Measurements from ENCODE around the gene C2orf74.

DNA sequence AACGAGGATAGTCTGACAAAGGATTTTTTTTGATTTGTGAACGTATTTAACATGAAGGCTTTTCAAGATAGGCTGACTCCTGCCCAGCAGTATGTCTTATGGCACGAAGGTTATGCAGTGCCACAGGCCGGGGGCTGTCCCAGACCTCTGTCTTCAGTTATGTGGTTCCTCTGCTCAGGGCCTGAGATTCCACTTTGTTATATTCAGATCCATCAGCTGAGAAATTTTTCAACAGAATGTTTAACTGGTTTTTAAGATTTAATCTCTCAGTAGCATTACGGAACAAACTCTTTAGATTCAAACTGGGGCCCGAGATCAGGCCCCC lies 20.0 kb downstream of the C2orf74 start:
- no peak for TF ChIP-seq ATF1 (CRISPR knock-in tag; IDR thresholded peaks at IDR 0.05)
- TF ChIP-seq, protein P1, sequence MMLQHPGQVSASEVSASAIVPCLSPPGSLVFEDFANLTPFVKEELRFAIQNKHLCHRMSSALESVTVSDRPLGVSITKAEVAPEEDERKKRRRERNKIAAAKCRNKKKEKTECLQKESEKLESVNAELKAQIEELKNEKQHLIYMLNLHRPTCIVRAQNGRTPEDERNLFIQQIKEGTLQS (CRISPR knock-in tag; conservative IDR thresholded peaks at IDR 0.05) = no peak
- TF ChIP-seq NFE2L1 (CRISPR knock-in tag; IDR thresholded peaks at IDR 0.05) = no peak
- TF ChIP-seq FOXJ3 (CRISPR knock-in tag; IDR thresholded peaks at IDR 0.05; ENCODE audit: borderline replicate concordance) = no peak
- TF ChIP-seq, protein P2, sequence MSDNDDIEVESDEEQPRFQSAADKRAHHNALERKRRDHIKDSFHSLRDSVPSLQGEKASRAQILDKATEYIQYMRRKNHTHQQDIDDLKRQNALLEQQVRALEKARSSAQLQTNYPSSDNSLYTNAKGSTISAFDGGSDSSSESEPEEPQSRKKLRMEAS (CRISPR knock-in tag; IDR thresholded peaks at IDR 0.05) = no peak
- TF ChIP-seq, protein P3, sequence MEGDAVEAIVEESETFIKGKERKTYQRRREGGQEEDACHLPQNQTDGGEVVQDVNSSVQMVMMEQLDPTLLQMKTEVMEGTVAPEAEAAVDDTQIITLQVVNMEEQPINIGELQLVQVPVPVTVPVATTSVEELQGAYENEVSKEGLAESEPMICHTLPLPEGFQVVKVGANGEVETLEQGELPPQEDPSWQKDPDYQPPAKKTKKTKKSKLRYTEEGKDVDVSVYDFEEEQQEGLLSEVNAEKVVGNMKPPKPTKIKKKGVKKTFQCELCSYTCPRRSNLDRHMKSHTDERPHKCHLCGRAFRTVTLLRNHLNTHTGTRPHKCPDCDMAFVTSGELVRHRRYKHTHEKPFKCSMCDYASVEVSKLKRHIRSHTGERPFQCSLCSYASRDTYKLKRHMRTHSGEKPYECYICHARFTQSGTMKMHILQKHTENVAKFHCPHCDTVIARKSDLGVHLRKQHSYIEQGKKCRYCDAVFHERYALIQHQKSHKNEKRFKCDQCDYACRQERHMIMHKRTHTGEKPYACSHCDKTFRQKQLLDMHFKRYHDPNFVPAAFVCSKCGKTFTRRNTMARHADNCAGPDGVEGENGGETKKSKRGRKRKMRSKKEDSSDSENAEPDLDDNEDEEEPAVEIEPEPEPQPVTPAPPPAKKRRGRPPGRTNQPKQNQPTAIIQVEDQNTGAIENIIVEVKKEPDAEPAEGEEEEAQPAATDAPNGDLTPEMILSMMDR (IDR thresholded peaks at IDR 0.05) = no peak

Data from WTC11 (cell line).